GM10847 (cell line): ENCODE measurements around the gene CD93.

ENCODE experiments used
- POLR2A ChIP-seq: IDR thresholded peaks from 2 replicates; pipeline ENCODE4 v1.6.1; 2011; ENCODE audit not compliant: insufficient read length; ENCODE audit errors: extremely low read depth

The CD93 gene

GRCh38 chr20:23066772-23067171 lies 19.4 kb downstream of the CD93 start:
- TF ChIP-seq POLR2A = no peak

- no peak for TF ChIP-seq POLR2A
Observed at GRCh38 chr20:23065266-23066201, 20.6 kb downstream of the CD93 start.

GRCh38 chr20:23063581-23063980 lies 22.5 kb downstream of the CD93 start:
- TF ChIP-seq POLR2A = no peak

- TF ChIP-seq POLR2A = no peak
Observed at GRCh38 chr20:23063168-23063567, 23.0 kb downstream of the CD93 start.

- TF ChIP-seq POLR2A = no peak
Observed at GRCh38 chr20:23062632-23063031, 23.5 kb downstream of the CD93 start.

GRCh38 chr20:23061734-23062561 lies 24.2 kb downstream of the CD93 start:
- no peak for TF ChIP-seq POLR2A

GRCh38 chr20:23061262-23061661 lies 24.9 kb downstream of the CD93 start:
- TF ChIP-seq POLR2A = no peak

- no peak for TF ChIP-seq POLR2A
Observed at GRCh38 chr20:23060629-23061028, 25.5 kb downstream of the CD93 start.

GRCh38 chr20:23059846-23060245 lies 26.3 kb downstream of the CD93 start:
- no peak for TF ChIP-seq POLR2A

GRCh38 chr20:23059001-23059400 lies 27.1 kb downstream of the CD93 start:
- no peak for TF ChIP-seq POLR2A

- TF ChIP-seq POLR2A = no peak
Observed at GRCh38 chr20:23058240-23058639, 27.9 kb downstream of the CD93 start.

- no peak for TF ChIP-seq POLR2A
Observed at GRCh38 chr20:23052904-23053303, 33.2 kb downstream of the CD93 start.

GRCh38 chr20:23050847-23051627 lies 35.1 kb downstream of the CD93 start:
- TF ChIP-seq POLR2A = no peak

- no peak for TF ChIP-seq POLR2A
Observed at GRCh38 chr20:23050076-23050838, 35.9 kb downstream of the CD93 start.
